Activated CD4-positive, alpha-beta T cell treated with anti-CD3 and anti-CD28 coated beads, Interleukin-2, amount 10 ng/mL, durations not matched to agents 7 days and 5 days (primary cell): ENCODE measurements around the gene SVOPL. TPM values are rescaled to one million over a fixed set of nuclear protein-coding genes. Genes with fewer than 3 reads are reported as not detected.
A peak's percentile ranks its signal among the peaks of the same experiment; 100 is the strongest.

Experiments
- CTCF ChIA-PET: fragments of 350-600 bp; sonication (Branson Sonifier 250); formaldehyde crosslinking; loops from one replicate; lab custom pipeline; 2021; ENCODE audit warnings: antibody characterized with exemption; lab: Charles Lee
- POLR2A ChIA-PET: fragments of 350-600 bp; sonication (Branson Sonifier 250); formaldehyde crosslinking; loops from one replicate; lab custom pipeline; 2021; ENCODE audit warnings: antibody characterized with exemption; lab: Charles Lee
- DNase-seq: peaks from one replicate; pipeline ENCODE4 v3.0.0-alpha.2; 2020
- H3K27ac Mint-ChIP-seq: one replicate; pipeline ENCODE4 v1.8.0; 2021; ENCODE audit warnings: mild to moderate bottlenecking, moderate library complexity, mixed read lengths
- H3K27me3 Mint-ChIP-seq: one replicate; pipeline ENCODE4 v1.8.0; 2021; ENCODE audit warnings: mixed read lengths
- H3K36me3 Mint-ChIP-seq: one replicate; pipeline ENCODE4 v1.8.0; 2021; ENCODE audit warnings: low read depth, mixed read lengths
- H3K4me1 Mint-ChIP-seq: one replicate; pipeline ENCODE4 v1.8.0; 2021; ENCODE audit warnings: mixed read lengths
- H3K4me3 Mint-ChIP-seq: one replicate; pipeline ENCODE4 v1.8.0; 2021; ENCODE audit warnings: mild to moderate bottlenecking, moderate library complexity, mixed read lengths
- H3K9me3 Mint-ChIP-seq: one replicate; pipeline ENCODE4 v1.8.0; 2021; ENCODE audit warnings: mixed read lengths
- total RNA-seq, 2 experiments: library from RNA; stranded (reverse); gene quantifications; one replicate each; pipeline ENCODE4 v1.2.3, GENCODE V29; 2021

SVOPL gene
- total RNA-seq, 2 experiments from 2014 or later, result 1.3 to 2.3 TPM

- Mint-ChIP-seq H3K4me1 (no peaks in the 10 kb centered on the region), H3K9me3 (peaks cover 2% of the 10 kb centered on the region), H3K4me3 (no peak overlapping the region), H3K27ac (no peak overlapping the region), H3K36me3 (no peaks in the 10 kb centered on the region), H3K27me3 (no peaks in the 10 kb centered on the region)
- ChIA-PET CTCF (no interaction called here), POLR2A (no interaction called here)
- DNase-seq, result no peak
Measured at GRCh38 chr7:138645284-138645683, 55.9 kb downstream of the SVOPL start.

- H3K9me3 Mint-ChIP-seq, result no peaks in the 10 kb centered on the region
- no peak overlapping the region for H3K4me3 Mint-ChIP-seq
- CTCF ChIA-PET, result interaction anchor here (0.6 to 0.8 kb wide), 2 partner anchors 9 to 200 kb away, joined by 5 read pairs; no protein-coding TSS in a partner anchor
- H3K27ac Mint-ChIP-seq, result no peak overlapping the region
- POLR2A ChIA-PET, result no interaction called here
- no peaks in the 10 kb centered on the region for H3K27me3 Mint-ChIP-seq
- H3K4me1 Mint-ChIP-seq, result peaks cover 11% of the 10 kb centered on the region
- H3K36me3 Mint-ChIP-seq, result no peaks in the 10 kb centered on the region
- no peak for DNase-seq
Measured at GRCh38 chr7:138632826-138633602, 68.1 kb downstream of the SVOPL start.

GRCh38 chr7:138632384-138632783, 68.8 kb downstream of the SVOPL start:
- DNase-seq, result no peak
- ChIA-PET CTCF (interaction anchor here (0.6 to 1.1 kb wide), 3 partner anchors 8 to 200 kb away, joined by 3 to 5 read pairs (median 5); no protein-coding TSS in a partner anchor), POLR2A (no interaction called here)
- Mint-ChIP-seq H3K4me1 (peaks cover 11% of the 10 kb centered on the region), H3K4me3 (no peak overlapping the region), H3K36me3 (no peaks in the 10 kb centered on the region), H3K9me3 (no peaks in the 10 kb centered on the region), H3K27me3 (no peaks in the 10 kb centered on the region), H3K27ac (no peak overlapping the region)

GRCh38 chr7:138630059-138630610, 71.0 kb downstream of the SVOPL start:
- Mint-ChIP-seq H3K27ac (no peak overlapping the region), H3K9me3 (peaks cover 4% of the 10 kb centered on the region), H3K27me3 (no peaks in the 10 kb centered on the region), H3K36me3 (no peaks in the 10 kb centered on the region), H3K4me1 (peaks cover 31% of the 10 kb centered on the region), H3K4me3 (no peak overlapping the region)
- DNase-seq, result no peak
- CTCF ChIA-PET, result interaction anchor here (1.2 kb wide), 1 partner anchor 10 kb away, joined by 3 read pairs; no protein-coding TSS in a partner anchor
- POLR2A ChIA-PET, result no interaction called here

- Mint-ChIP-seq H3K4me3 (no peak overlapping the region), H3K9me3 (peaks cover 4% of the 10 kb centered on the region), H3K36me3 (no peaks in the 10 kb centered on the region), H3K4me1 (peaks cover 43% of the 10 kb centered on the region), H3K27ac (no peak overlapping the region), H3K27me3 (no peaks in the 10 kb centered on the region)
- ChIA-PET CTCF (interaction anchor here (0.6 kb wide), 2 partner anchors 38 to 95 kb away, joined by 4 read pairs; no protein-coding TSS in a partner anchor), POLR2A (no interaction called here)
- DNase-seq, result no peak
Measured at GRCh38 chr7:138627361-138627760, 73.8 kb downstream of the SVOPL start.

GRCh38 chr7:138626846-138627245, 74.3 kb downstream of the SVOPL start:
- POLR2A ChIA-PET, result no interaction called here
- H3K27me3 Mint-ChIP-seq, result no peaks in the 10 kb centered on the region
- no peak overlapping the region for H3K4me3 Mint-ChIP-seq
- H3K36me3 Mint-ChIP-seq, result no peaks in the 10 kb centered on the region
- H3K4me1 Mint-ChIP-seq, result peaks cover 41% of the 10 kb centered on the region
- H3K9me3 Mint-ChIP-seq, result peaks cover 4% of the 10 kb centered on the region
- CTCF ChIA-PET, result interaction anchor here (0.6 kb wide), 2 partner anchors 38 to 95 kb away, joined by 4 read pairs; no protein-coding TSS in a partner anchor
- H3K27ac Mint-ChIP-seq, result peak overlapping the region; percentile 91
- no peak for DNase-seq

- H3K27ac Mint-ChIP-seq, result peak overlapping the region; percentile 91
- peak overlapping the region; percentile 45 for H3K4me3 Mint-ChIP-seq
- H3K4me1 Mint-ChIP-seq, result peaks cover 41% of the 10 kb centered on the region
- peaks cover 4% of the 10 kb centered on the region for H3K9me3 Mint-ChIP-seq
- POLR2A ChIA-PET, result no interaction called here
- H3K27me3 Mint-ChIP-seq, result no peaks in the 10 kb centered on the region
- CTCF ChIA-PET, result no interaction called here
- DNase-seq, result peak; percentile 42
- H3K36me3 Mint-ChIP-seq, result no peaks in the 10 kb centered on the region
Measured at GRCh38 chr7:138625849-138626230, 75.3 kb downstream of the SVOPL start.

- peaks cover 42% of the 10 kb centered on the region for H3K4me1 Mint-ChIP-seq
- H3K4me3 Mint-ChIP-seq, result peak overlapping the region; percentile 45
- CTCF ChIA-PET, result interaction anchor here (0.6 to 0.7 kb wide), 4 partner anchors 12 to 771 kb away, joined by 3 to 4 read pairs (median 3); no protein-coding TSS in a partner anchor
- peak overlapping the region; percentile 91 for H3K27ac Mint-ChIP-seq
- POLR2A ChIA-PET, result no interaction called here
- DNase-seq, result peak; percentile 43
- peaks cover 4% of the 10 kb centered on the region for H3K9me3 Mint-ChIP-seq
- no peaks in the 10 kb centered on the region for H3K36me3 Mint-ChIP-seq
- no peaks in the 10 kb centered on the region for H3K27me3 Mint-ChIP-seq
Measured at GRCh38 chr7:138625084-138625848, 75.9 kb downstream of the SVOPL start.

- Mint-ChIP-seq H3K36me3 (no peaks in the 10 kb centered on the region), H3K4me3 (no peak overlapping the region), H3K27me3 (no peaks in the 10 kb centered on the region), H3K4me1 (peaks cover 42% of the 10 kb centered on the region), H3K9me3 (peaks cover 4% of the 10 kb centered on the region), H3K27ac (no peak overlapping the region)
- POLR2A ChIA-PET, result no interaction called here
- CTCF ChIA-PET, result no interaction called here
- DNase-seq, result no peak
Measured at GRCh38 chr7:138622841-138623240, 78.3 kb downstream of the SVOPL start.

- Mint-ChIP-seq H3K36me3 (no peaks in the 10 kb centered on the region), H3K27me3 (no peaks in the 10 kb centered on the region), H3K27ac (peak overlapping the region; percentile 25), H3K4me1 (peaks cover 10% of the 10 kb centered on the region), H3K9me3 (no peaks in the 10 kb centered on the region), H3K4me3 (no peak overlapping the region)
- ChIA-PET POLR2A (no interaction called here), CTCF (no interaction called here)
- no peak for DNase-seq
Measured at GRCh38 chr7:138618933-138619332, 82.2 kb downstream of the SVOPL start.

GRCh38 chr7:138618506-138618905, 82.7 kb downstream of the SVOPL start:
- Mint-ChIP-seq H3K36me3 (no peaks in the 10 kb centered on the region), H3K27ac (peak overlapping the region; percentile 25), H3K4me1 (peaks cover 9% of the 10 kb centered on the region), H3K4me3 (no peak overlapping the region), H3K27me3 (no peaks in the 10 kb centered on the region), H3K9me3 (no peaks in the 10 kb centered on the region)
- CTCF ChIA-PET, result no interaction called here
- DNase-seq, result no peak
- POLR2A ChIA-PET, result no interaction called here

GRCh38 chr7:138616085-138616484, 85.1 kb downstream of the SVOPL start:
- no peak for DNase-seq
- POLR2A ChIA-PET, result no interaction called here
- H3K27ac Mint-ChIP-seq, result no peak overlapping the region
- no peaks in the 10 kb centered on the region for H3K9me3 Mint-ChIP-seq
- H3K4me3 Mint-ChIP-seq, result no peak overlapping the region
- CTCF ChIA-PET, result no interaction called here
- H3K4me1 Mint-ChIP-seq, result peaks cover 9% of the 10 kb centered on the region
- H3K36me3 Mint-ChIP-seq, result no peaks in the 10 kb centered on the region
- H3K27me3 Mint-ChIP-seq, result no peaks in the 10 kb centered on the region

- DNase-seq, result no peak
- no peaks in the 10 kb centered on the region for H3K27me3 Mint-ChIP-seq
- no peaks in the 10 kb centered on the region for H3K36me3 Mint-ChIP-seq
- ChIA-PET POLR2A (no interaction called here), CTCF (no interaction called here)
- no peak overlapping the region for H3K4me3 Mint-ChIP-seq
- H3K27ac Mint-ChIP-seq, result no peak overlapping the region
- H3K4me1 Mint-ChIP-seq, result peaks cover 5% of the 10 kb centered on the region
- no peaks in the 10 kb centered on the region for H3K9me3 Mint-ChIP-seq
Measured at GRCh38 chr7:138613630-138614029, 87.5 kb downstream of the SVOPL start.
